K562 (cell line): ENCODE data around the gene PUS7L.

ENCODE experiments used
- BDP1 ChIP-seq: IDR thresholded peaks from 3 replicates; pipeline ENCODE4 v1.6.1; 2011; ENCODE audit not compliant: insufficient read length, insufficient read depth
- CBX1 ChIP-seq: sonication (generic); IDR thresholded peaks from 2 replicates; pipeline ENCODE4 v1.6.1; 2016; ENCODE audit warnings: antibody characterized with exemption, low read depth, mild to moderate bottlenecking
- POLR2AphosphoS5 ChIP-seq: IDR thresholded peaks from 2 replicates; pipeline ENCODE4 v1.6.1; 2011; ENCODE audit warnings: mild to moderate bottlenecking, low read depth, low read length, moderate library complexity; ENCODE audit not compliant: control insufficient read depth, insufficient read depth
- SMARCA5 ChIP-seq: fragments of 450-650 bp; IDR thresholded peaks from 2 replicates; pipeline ENCODE4 v1.6.1; 2016
- TF ChIP-seq, protein P1 (sequence below), 3 experiments: IDR thresholded peaks in 2 of 3; conservative IDR thresholded peaks in 1 of 3; 2 replicates each; pipeline ENCODE4 v1.5.1; 2011 to 2012; ENCODE audit warnings: low read length in 3 of 3, mild to moderate bottlenecking in 3 of 3, control low read depth in 2 of 3, improper control_type of control experiment in 1 of 3, inconsistent platforms in 1 of 3, low read depth in 1 of 3, mixed read lengths in 1 of 3, moderate library complexity in 1 of 3; ENCODE audit not compliant: insufficient read depth in 2 of 3

DNA sequence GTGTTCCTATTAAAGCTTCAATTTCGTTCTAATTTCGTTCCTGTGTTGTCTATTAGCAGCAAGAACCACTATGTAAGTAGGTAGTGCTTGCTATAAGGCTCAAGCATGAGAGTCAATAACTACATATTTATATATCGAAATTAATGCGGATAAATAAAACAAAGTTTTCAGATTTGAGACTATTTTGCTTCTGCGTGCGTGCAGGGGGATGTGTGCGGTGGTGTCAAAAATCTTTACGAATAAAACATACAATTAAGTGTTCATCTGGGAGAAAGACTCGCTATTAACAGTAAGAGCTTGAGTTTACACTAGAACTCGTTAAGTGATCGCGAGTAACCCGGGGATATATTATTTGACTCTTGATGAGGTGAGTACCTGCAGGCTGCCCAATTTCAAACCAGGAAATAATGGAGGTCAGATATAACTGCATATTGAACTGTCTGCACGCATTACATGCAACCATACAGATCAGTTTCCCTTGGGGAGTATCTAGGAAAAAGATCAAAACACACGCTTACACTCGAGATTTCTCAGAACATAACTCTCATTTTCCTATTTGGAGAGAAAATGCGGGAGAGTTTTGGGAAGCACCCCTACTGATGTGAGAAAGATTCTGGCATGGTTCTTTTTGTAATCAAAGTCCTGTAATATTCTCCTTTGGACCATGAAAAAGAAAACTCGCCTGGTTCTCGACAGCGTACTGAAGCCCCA lies 46.7 kb upstream of the PUS7L start:
- TF ChIP-seq, protein P1, sequence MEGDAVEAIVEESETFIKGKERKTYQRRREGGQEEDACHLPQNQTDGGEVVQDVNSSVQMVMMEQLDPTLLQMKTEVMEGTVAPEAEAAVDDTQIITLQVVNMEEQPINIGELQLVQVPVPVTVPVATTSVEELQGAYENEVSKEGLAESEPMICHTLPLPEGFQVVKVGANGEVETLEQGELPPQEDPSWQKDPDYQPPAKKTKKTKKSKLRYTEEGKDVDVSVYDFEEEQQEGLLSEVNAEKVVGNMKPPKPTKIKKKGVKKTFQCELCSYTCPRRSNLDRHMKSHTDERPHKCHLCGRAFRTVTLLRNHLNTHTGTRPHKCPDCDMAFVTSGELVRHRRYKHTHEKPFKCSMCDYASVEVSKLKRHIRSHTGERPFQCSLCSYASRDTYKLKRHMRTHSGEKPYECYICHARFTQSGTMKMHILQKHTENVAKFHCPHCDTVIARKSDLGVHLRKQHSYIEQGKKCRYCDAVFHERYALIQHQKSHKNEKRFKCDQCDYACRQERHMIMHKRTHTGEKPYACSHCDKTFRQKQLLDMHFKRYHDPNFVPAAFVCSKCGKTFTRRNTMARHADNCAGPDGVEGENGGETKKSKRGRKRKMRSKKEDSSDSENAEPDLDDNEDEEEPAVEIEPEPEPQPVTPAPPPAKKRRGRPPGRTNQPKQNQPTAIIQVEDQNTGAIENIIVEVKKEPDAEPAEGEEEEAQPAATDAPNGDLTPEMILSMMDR (IDR thresholded peaks at IDR 0.05 in 2 of 3, conservative IDR thresholded peaks at IDR 0.05 in 1 of 3; ENCODE audit: insufficient read depth in 2 of 3, low read depth in 1 of 3, low read length in 3 of 3) = no peak
- TF ChIP-seq BDP1 (no peak), CBX1 (no peak), SMARCA5 (no peak), POLR2AphosphoS5 (no peak)
